Measurements from ENCODE around the gene OR5H2. TPM values are rescaled to one million over a fixed set of nuclear protein-coding genes. Genes with fewer than 3 reads are reported as not detected.

The OR5H2 gene
- total RNA-seq, 1 experiment from 2014 or later = not detected

DNA sequence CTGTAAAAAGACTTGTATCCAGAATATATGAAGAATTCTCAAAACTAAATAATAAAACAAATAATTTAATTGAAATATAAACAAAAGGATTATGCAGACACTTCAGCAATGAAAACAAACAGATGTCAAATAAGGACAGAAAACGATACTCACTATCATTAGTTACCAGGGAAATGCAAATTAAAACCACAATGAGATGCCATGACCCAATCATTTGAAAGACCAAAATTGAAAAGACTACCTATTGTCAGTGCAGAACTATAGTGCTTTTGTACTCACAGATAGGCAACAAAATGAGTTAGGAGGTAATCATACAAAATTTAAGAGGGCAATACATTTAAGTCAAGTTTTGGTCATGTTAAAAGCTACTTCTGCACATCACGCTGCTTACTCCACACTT is 39.8 kb downstream of the OR5H2 start (continued):
- TF ChIP-seq, protein P1, sequence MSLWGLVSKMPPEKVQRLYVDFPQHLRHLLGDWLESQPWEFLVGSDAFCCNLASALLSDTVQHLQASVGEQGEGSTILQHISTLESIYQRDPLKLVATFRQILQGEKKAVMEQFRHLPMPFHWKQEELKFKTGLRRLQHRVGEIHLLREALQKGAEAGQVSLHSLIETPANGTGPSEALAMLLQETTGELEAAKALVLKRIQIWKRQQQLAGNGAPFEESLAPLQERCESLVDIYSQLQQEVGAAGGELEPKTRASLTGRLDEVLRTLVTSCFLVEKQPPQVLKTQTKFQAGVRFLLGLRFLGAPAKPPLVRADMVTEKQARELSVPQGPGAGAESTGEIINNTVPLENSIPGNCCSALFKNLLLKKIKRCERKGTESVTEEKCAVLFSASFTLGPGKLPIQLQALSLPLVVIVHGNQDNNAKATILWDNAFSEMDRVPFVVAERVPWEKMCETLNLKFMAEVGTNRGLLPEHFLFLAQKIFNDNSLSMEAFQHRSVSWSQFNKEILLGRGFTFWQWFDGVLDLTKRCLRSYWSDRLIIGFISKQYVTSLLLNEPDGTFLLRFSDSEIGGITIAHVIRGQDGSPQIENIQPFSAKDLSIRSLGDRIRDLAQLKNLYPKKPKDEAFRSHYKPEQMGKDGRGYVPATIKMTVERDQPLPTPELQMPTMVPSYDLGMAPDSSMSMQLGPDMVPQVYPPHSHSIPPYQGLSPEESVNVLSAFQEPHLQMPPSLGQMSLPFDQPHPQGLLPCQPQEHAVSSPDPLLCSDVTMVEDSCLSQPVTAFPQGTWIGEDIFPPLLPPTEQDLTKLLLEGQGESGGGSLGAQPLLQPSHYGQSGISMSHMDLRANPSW (CRISPR knock-in tag; conservative IDR thresholded peaks at IDR 0.05; ENCODE audit: low read depth) = no peak
- TF ChIP-seq, protein P2, sequence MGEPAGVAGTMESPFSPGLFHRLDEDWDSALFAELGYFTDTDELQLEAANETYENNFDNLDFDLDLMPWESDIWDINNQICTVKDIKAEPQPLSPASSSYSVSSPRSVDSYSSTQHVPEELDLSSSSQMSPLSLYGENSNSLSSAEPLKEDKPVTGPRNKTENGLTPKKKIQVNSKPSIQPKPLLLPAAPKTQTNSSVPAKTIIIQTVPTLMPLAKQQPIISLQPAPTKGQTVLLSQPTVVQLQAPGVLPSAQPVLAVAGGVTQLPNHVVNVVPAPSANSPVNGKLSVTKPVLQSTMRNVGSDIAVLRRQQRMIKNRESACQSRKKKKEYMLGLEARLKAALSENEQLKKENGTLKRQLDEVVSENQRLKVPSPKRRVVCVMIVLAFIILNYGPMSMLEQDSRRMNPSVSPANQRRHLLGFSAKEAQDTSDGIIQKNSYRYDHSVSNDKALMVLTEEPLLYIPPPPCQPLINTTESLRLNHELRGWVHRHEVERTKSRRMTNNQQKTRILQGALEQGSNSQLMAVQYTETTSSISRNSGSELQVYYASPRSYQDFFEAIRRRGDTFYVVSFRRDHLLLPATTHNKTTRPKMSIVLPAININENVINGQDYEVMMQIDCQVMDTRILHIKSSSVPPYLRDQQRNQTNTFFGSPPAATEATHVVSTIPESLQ (CRISPR knock-in tag; IDR thresholded peaks at IDR 0.05) = no peak
- no peak for TF ChIP-seq NFYB (CRISPR knock-in tag; conservative IDR thresholded peaks at IDR 0.05; ENCODE audit: low read depth)
- TF ChIP-seq, protein P3, sequence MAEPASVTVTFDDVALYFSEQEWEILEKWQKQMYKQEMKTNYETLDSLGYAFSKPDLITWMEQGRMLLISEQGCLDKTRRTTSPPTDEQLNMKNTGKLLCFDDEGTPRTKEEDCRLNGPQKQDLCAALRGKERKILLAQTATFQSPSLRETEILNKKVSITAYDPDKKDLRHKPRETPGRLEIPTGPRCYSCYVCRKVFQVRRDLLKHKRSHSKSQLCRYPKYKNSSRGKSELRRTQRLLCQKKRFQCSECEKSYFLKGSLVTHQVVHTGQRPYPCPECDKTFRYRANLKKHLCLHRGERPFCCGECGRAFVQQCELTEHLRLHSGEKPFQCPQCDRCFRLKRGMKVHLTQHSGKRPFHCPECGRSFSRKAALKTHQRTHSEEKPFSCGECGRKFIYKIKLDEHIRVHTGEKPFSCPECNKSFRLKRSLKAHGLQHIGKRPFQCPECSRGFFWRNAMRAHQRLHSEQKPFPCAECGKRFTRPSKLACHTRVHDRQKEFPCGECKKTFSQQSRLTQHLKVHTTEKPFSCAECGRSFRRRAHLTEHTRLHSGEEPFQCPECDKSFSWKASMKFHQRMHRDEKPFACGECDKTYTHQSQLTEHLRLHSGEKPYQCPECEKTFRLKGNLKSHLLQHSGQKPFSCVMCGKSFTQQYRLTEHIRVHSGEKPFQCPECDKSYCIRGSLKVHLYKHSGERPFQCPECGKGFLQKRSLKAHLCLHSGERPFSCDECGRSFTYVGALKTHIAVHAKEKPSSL (CRISPR knock-in tag; conservative IDR thresholded peaks at IDR 0.05) = no peak
- TF ChIP-seq JAZF1 (CRISPR knock-in tag; IDR thresholded peaks at IDR 0.05) = no peak
- TF ChIP-seq EMX1 (CRISPR knock-in tag; IDR thresholded peaks at IDR 0.05) = no peak
- no peak for TF ChIP-seq FOXK1 (CRISPR knock-in tag; IDR thresholded peaks at IDR 0.05)
- TF ChIP-seq SOX15 (CRISPR knock-in tag; IDR thresholded peaks at IDR 0.05) = no peak
- no peak for TF ChIP-seq ESRRA (CRISPR knock-in tag; IDR thresholded peaks at IDR 0.05; ENCODE audit: borderline replicate concordance)
- TF ChIP-seq, protein P4, sequence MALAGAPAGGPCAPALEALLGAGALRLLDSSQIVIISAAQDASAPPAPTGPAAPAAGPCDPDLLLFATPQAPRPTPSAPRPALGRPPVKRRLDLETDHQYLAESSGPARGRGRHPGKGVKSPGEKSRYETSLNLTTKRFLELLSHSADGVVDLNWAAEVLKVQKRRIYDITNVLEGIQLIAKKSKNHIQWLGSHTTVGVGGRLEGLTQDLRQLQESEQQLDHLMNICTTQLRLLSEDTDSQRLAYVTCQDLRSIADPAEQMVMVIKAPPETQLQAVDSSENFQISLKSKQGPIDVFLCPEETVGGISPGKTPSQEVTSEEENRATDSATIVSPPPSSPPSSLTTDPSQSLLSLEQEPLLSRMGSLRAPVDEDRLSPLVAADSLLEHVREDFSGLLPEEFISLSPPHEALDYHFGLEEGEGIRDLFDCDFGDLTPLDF (CRISPR knock-in tag; IDR thresholded peaks at IDR 0.05) = no peak

DNA sequence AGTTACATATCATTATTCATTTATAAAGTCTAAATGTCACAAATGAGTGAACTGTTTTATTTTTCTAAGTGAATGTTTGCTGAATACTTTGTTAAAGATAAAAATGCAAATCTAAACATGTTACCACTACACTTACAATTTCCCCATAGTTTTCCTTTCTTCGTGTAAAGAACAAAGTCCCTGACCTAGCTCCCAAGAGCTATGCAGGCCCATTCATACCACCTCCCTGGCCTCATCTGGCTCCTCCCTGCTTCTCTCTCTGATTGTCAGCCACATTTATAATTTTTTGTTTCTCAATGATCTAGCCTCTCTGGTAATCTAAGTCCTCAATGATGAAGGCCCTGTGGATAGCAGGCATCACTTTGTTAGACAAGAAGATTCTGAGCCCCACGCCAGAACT is 40.4 kb downstream of the OR5H2 start:
- Mint-ChIP-seq H3K27ac (peak overlapping the region; percentile 72; the same call in 1 of the 2 replicates), H3K9me3 (peaks cover 10% of the 10 kb centered on the region), H3K4me1 (peaks cover 63% of the 10 kb centered on the region), H3K36me3 (peaks cover 26% of the 10 kb centered on the region), H3K4me3 (peak overlapping the region; percentile 63), H3K27me3 (ENCODE audit: low read depth) (no peaks in the 10 kb centered on the region)
- ChIA-PET POLR2A (no interaction called here), CTCF (no interaction called here)
- TF ChIP-seq, protein P5, sequence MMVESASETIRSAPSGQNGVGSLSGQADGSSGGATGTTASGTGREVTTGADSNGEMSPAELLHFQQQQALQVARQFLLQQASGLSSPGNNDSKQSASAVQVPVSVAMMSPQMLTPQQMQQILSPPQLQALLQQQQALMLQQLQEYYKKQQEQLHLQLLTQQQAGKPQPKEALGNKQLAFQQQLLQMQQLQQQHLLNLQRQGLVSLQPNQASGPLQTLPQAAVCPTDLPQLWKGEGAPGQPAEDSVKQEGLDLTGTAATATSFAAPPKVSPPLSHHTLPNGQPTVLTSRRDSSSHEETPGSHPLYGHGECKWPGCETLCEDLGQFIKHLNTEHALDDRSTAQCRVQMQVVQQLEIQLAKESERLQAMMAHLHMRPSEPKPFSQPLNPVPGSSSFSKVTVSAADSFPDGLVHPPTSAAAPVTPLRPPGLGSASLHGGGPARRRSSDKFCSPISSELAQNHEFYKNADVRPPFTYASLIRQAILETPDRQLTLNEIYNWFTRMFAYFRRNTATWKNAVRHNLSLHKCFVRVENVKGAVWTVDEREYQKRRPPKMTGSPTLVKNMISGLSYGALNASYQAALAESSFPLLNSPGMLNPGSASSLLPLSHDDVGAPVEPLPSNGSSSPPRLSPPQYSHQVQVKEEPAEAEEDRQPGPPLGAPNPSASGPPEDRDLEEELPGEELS (CRISPR knock-in tag; IDR thresholded peaks at IDR 0.05) = no peak
- TF ChIP-seq, protein P6, sequence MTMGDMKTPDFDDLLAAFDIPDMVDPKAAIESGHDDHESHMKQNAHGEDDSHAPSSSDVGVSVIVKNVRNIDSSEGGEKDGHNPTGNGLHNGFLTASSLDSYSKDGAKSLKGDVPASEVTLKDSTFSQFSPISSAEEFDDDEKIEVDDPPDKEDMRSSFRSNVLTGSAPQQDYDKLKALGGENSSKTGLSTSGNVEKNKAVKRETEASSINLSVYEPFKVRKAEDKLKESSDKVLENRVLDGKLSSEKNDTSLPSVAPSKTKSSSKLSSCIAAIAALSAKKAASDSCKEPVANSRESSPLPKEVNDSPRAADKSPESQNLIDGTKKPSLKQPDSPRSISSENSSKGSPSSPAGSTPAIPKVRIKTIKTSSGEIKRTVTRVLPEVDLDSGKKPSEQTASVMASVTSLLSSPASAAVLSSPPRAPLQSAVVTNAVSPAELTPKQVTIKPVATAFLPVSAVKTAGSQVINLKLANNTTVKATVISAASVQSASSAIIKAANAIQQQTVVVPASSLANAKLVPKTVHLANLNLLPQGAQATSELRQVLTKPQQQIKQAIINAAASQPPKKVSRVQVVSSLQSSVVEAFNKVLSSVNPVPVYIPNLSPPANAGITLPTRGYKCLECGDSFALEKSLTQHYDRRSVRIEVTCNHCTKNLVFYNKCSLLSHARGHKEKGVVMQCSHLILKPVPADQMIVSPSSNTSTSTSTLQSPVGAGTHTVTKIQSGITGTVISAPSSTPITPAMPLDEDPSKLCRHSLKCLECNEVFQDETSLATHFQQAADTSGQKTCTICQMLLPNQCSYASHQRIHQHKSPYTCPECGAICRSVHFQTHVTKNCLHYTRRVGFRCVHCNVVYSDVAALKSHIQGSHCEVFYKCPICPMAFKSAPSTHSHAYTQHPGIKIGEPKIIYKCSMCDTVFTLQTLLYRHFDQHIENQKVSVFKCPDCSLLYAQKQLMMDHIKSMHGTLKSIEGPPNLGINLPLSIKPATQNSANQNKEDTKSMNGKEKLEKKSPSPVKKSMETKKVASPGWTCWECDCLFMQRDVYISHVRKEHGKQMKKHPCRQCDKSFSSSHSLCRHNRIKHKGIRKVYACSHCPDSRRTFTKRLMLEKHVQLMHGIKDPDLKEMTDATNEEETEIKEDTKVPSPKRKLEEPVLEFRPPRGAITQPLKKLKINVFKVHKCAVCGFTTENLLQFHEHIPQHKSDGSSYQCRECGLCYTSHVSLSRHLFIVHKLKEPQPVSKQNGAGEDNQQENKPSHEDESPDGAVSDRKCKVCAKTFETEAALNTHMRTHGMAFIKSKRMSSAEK (CRISPR knock-in tag; IDR thresholded peaks at IDR 0.05; ENCODE audit: borderline replicate concordance) = no peak
- TF ChIP-seq TEAD1 (CRISPR knock-in tag; IDR thresholded peaks at IDR 0.05) (no peak), CBFB (CRISPR knock-in tag; IDR thresholded peaks at IDR 0.05; ENCODE audit: low read depth) (no peak), ZNF121 (CRISPR knock-in tag; IDR thresholded peaks at IDR 0.05) (no peak), CREB1 (CRISPR knock-in tag; IDR thresholded peaks at IDR 0.05) (no peak)
- TF ChIP-seq, protein P7, sequence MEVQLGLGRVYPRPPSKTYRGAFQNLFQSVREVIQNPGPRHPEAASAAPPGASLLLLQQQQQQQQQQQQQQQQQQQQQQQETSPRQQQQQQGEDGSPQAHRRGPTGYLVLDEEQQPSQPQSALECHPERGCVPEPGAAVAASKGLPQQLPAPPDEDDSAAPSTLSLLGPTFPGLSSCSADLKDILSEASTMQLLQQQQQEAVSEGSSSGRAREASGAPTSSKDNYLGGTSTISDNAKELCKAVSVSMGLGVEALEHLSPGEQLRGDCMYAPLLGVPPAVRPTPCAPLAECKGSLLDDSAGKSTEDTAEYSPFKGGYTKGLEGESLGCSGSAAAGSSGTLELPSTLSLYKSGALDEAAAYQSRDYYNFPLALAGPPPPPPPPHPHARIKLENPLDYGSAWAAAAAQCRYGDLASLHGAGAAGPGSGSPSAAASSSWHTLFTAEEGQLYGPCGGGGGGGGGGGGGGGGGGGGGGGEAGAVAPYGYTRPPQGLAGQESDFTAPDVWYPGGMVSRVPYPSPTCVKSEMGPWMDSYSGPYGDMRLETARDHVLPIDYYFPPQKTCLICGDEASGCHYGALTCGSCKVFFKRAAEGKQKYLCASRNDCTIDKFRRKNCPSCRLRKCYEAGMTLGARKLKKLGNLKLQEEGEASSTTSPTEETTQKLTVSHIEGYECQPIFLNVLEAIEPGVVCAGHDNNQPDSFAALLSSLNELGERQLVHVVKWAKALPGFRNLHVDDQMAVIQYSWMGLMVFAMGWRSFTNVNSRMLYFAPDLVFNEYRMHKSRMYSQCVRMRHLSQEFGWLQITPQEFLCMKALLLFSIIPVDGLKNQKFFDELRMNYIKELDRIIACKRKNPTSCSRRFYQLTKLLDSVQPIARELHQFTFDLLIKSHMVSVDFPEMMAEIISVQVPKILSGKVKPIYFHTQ (CRISPR knock-in tag; IDR thresholded peaks at IDR 0.05) = no peak
- DNase-seq (ENCODE audit: low spot score) (no peak), ATAC-seq (no peak)

Data from WTC11 (cell line).